Upper lobe of left lung (tissue), 4 donors: ENCODE results near the gene GALNT13.

Source experiments
- EP300 ChIP-seq, 4 donors: sonication (generic); formaldehyde crosslinking; IDR thresholded peaks; one replicate each; pipeline ENCODE4 v1.5.1; 2017; ENCODE audit warnings: antibody characterized with exemption in 4 of 4, control low read depth in 2 of 4
- POLR2A ChIP-seq, 4 donors: fragments of 450-650 bp; IDR thresholded peaks; one replicate each; pipeline ENCODE4 v1.5.1; 2016 to 2017; ENCODE audit warnings: antibody characterized with exemption in 4 of 4, mild to moderate bottlenecking in 2 of 4
- POLR2AphosphoS5 ChIP-seq, 2 donors: sonication (generic); formaldehyde crosslinking; IDR thresholded peaks; one replicate each; pipeline ENCODE4 v1.5.1; 2017; ENCODE audit warnings: antibody characterized with exemption in 2 of 2
- TF ChIP-seq, protein P1 (sequence below), 6 experiments: fragments of 450-650 bp in 4 of 6; fragments of 200-600 bp in 2 of 6; sonication (generic) in 2 of 6; IDR thresholded peaks; one replicate each; pipeline ENCODE4 v1.5.1; 2016 to 2019; ENCODE audit warnings: antibody characterized with exemption in 6 of 6

DNA sequence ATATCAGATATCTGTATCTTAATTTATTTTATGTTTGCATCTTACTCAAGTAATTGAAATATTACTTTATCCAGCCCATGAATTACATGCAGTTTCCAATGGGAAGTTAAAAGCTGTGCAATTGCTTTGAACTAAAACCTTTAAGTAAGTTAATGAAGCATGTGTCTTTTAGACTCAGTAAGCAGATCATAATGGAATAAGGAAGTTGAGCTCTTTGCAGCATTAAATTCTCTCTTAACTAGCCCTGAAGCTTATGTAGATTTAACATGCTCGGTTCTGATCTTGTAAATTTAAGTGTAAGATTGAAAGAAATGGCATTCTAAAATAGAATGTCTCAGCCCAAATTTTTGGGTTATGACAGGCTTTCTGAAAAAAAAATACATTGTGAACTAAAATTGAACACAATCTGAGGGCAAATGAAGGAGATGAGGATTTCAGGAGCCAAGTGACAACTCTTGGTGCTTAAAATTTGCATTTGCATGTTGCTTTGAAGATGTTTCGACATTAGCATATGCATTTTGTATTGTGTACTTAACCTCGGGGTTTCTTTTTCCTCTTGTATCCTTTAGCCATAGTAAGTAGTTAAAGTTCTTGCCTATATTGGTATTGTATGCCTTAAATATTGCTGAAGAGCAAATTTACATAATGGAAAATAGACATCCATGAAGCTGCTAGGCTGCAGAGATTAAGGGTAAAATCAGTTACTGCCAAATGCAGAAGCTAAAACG, 529.0 kb downstream of the GALNT13 start:
- TF ChIP-seq, protein P1, sequence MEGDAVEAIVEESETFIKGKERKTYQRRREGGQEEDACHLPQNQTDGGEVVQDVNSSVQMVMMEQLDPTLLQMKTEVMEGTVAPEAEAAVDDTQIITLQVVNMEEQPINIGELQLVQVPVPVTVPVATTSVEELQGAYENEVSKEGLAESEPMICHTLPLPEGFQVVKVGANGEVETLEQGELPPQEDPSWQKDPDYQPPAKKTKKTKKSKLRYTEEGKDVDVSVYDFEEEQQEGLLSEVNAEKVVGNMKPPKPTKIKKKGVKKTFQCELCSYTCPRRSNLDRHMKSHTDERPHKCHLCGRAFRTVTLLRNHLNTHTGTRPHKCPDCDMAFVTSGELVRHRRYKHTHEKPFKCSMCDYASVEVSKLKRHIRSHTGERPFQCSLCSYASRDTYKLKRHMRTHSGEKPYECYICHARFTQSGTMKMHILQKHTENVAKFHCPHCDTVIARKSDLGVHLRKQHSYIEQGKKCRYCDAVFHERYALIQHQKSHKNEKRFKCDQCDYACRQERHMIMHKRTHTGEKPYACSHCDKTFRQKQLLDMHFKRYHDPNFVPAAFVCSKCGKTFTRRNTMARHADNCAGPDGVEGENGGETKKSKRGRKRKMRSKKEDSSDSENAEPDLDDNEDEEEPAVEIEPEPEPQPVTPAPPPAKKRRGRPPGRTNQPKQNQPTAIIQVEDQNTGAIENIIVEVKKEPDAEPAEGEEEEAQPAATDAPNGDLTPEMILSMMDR (IDR thresholded peaks at IDR 0.05), result no peak
- TF ChIP-seq POLR2AphosphoS5 (IDR thresholded peaks at IDR 0.05), result no peak
- no peak for TF ChIP-seq POLR2A (IDR thresholded peaks at IDR 0.05)
- TF ChIP-seq EP300 (IDR thresholded peaks at IDR 0.05), result no peak
